ENCODE measurements around the gene HLA-DRA. TPM values are rescaled to one million over a fixed set of nuclear protein-coding genes. Genes with fewer than 3 reads are reported as not detected.

The HLA-DRA gene
- total RNA-seq, 1 donor from 2014 or later: 2.3 TPM

- TF ChIP-seq EZH2 (IDR thresholded peaks at IDR 0.05): no peak
- TF ChIP-seq CTCF (IDR thresholded peaks at IDR 0.05): no peak
- no peak for TF ChIP-seq EZH2phosphoT487 (IDR thresholded peaks at IDR 0.05)
- H3K9ac ChIP-seq: no peak overlapping the region
Observed at GRCh38 chr6:32436995-32437836, 2.5 kb upstream of the HLA-DRA start.

GRCh38 chr6:32439139-32439538, 548 bp upstream of the HLA-DRA start:
- H3K4me2 ChIP-seq: no peak overlapping the region
- H3K9me3 ChIP-seq (ENCODE audit: low read depth): no peaks in the 10 kb centered on the region
- no peaks in the 10 kb centered on the region for H3K36me3 ChIP-seq
- no peak for DNase-seq (ENCODE audit: low spot score)
- no peak overlapping the region for H3K27ac Mint-ChIP-seq
- no peaks in the 10 kb centered on the region for H3K9me3 Mint-ChIP-seq
- no peaks in the 10 kb centered on the region for H3K79me2 ChIP-seq (ENCODE audit: low read depth)
- H3K4me3 Mint-ChIP-seq: no peak overlapping the region
- peaks cover 3% of the 10 kb centered on the region for H3K27me3 Mint-ChIP-seq (ENCODE audit: insufficient read depth, low read depth)
- H3K27ac ChIP-seq: no peak overlapping the region
- no peak overlapping the region for H3K4me3 ChIP-seq
- H3K4me1 ChIP-seq: no peaks in the 10 kb centered on the region
- TF ChIP-seq EZH2phosphoT487 (IDR thresholded peaks at IDR 0.05): no peak
- no peak for TF ChIP-seq EZH2 (IDR thresholded peaks at IDR 0.05)
- TF ChIP-seq CTCF (IDR thresholded peaks at IDR 0.05): no peak
- H3K36me3 Mint-ChIP-seq: no peaks in the 10 kb centered on the region
- no peaks in the 10 kb centered on the region for H3F3A ChIP-seq (ENCODE audit: low read depth)
- no peaks in the 10 kb centered on the region for H3K4me1 Mint-ChIP-seq
- no peaks in the 10 kb centered on the region for H3K27me3 ChIP-seq
- no peak overlapping the region for H3K9ac ChIP-seq
- no peak overlapping the region for H2AFZ ChIP-seq (replicated peaks)
- no peaks in the 10 kb centered on the region for H4K20me1 ChIP-seq (ENCODE audit: low read depth)

More at GRCh38 chr6:32436995-32437836, 2.5 kb upstream of the HLA-DRA start:
- no peaks in the 10 kb centered on the region for H3K36me3 ChIP-seq
- Mint-ChIP-seq H3K4me1 (no peaks in the 10 kb centered on the region), H3K27me3 (ENCODE audit: insufficient read depth, low read depth) (no peaks in the 10 kb centered on the region), H3K4me3 (no peak overlapping the region), H3K9me3 (no peaks in the 10 kb centered on the region), H3K36me3 (no peaks in the 10 kb centered on the region), H3K27ac (no peak overlapping the region)
- H3K4me3 ChIP-seq: no peak overlapping the region
- no peak overlapping the region for H3K4me2 ChIP-seq
- no peak overlapping the region for H2AFZ ChIP-seq (replicated peaks)
- H4K20me1 ChIP-seq (ENCODE audit: low read depth): no peaks in the 10 kb centered on the region
- H3F3A ChIP-seq (ENCODE audit: low read depth): no peaks in the 10 kb centered on the region
- no peaks in the 10 kb centered on the region for H3K9me3 ChIP-seq (ENCODE audit: low read depth)
- H3K27ac ChIP-seq: no peak overlapping the region
- DNase-seq (ENCODE audit: low spot score): no peak
- no peaks in the 10 kb centered on the region for H3K79me2 ChIP-seq (ENCODE audit: low read depth)
- H3K27me3 ChIP-seq: no peaks in the 10 kb centered on the region
- no peaks in the 10 kb centered on the region for H3K4me1 ChIP-seq

- H3K4me3 ChIP-seq: no peak overlapping the region
- no peaks in the 10 kb centered on the region for H3K9me3 ChIP-seq (ENCODE audit: low read depth)
- peaks cover 5% of the 10 kb centered on the region for H3K27me3 Mint-ChIP-seq (ENCODE audit: insufficient read depth, low read depth)
- H3F3A ChIP-seq (ENCODE audit: low read depth): no peaks in the 10 kb centered on the region
- TF ChIP-seq EZH2phosphoT487 (IDR thresholded peaks at IDR 0.05) (no peak), EZH2 (IDR thresholded peaks at IDR 0.05) (no peak), CTCF (IDR thresholded peaks at IDR 0.05) (no peak)
- no peak overlapping the region for H3K27ac Mint-ChIP-seq
- no peak overlapping the region for H3K4me3 Mint-ChIP-seq
- H4K20me1 ChIP-seq (ENCODE audit: low read depth): no peaks in the 10 kb centered on the region
- H2AFZ ChIP-seq (replicated peaks): no peak overlapping the region
- H3K36me3 Mint-ChIP-seq: no peaks in the 10 kb centered on the region
- H3K9me3 Mint-ChIP-seq: no peaks in the 10 kb centered on the region
- no peaks in the 10 kb centered on the region for H3K27me3 ChIP-seq
- H3K79me2 ChIP-seq (ENCODE audit: low read depth): no peaks in the 10 kb centered on the region
- H3K9ac ChIP-seq: no peak overlapping the region
- no peak for DNase-seq (ENCODE audit: low spot score)
- H3K27ac ChIP-seq: no peak overlapping the region
- no peaks in the 10 kb centered on the region for H3K4me1 ChIP-seq
- no peaks in the 10 kb centered on the region for H3K4me1 Mint-ChIP-seq
- H3K4me2 ChIP-seq: no peak overlapping the region
- H3K36me3 ChIP-seq: no peaks in the 10 kb centered on the region
Observed at GRCh38 chr6:32442243-32442667, 2.6 kb downstream of the HLA-DRA start.

Data from neural progenitor cell (in vitro differentiated cells).